NCI-H774 (cell line): ENCODE measurements around the gene TEX28.
"Not testable (repeated sequence)": the region's sequence is repeated elsewhere in the genome, so short reads cannot be mapped to it uniquely, and the experiment has no call there.

Experiments used
- DNase-seq: peaks from one replicate; lab custom pipeline; 2025; lab: John Stamatoyannopoulos, UW

Gene TEX28

GRCh38 chrX:154294791-154295574 is at the start of gene TEX28:
TEX28 (minus strand) TSS chrX:154295124; CDS start chrX:154292117, 3,007 bp downstream.
- no peak for DNase-seq

GRCh38 chrX:154343620-154344019 is 48.7 kb upstream of the TEX28 start:
- DNase-seq: not testable (repeated sequence)

- DNase-seq: not testable (repeated sequence)
Measured at GRCh38 chrX:154343063-154343462, 48.1 kb upstream of the TEX28 start.

- not testable (repeated sequence) for DNase-seq
Measured at GRCh38 chrX:154341399-154342298, 46.7 kb upstream of the TEX28 start.

- no peak for DNase-seq
Measured at GRCh38 chrX:154334496-154334895, 39.6 kb upstream of the TEX28 start.

GRCh38 chrX:154333837-154334271 is 38.9 kb upstream of the TEX28 start:
- no peak for DNase-seq

GRCh38 chrX:154333116-154333515 is 38.2 kb upstream of the TEX28 start:
- DNase-seq: no peak

GRCh38 chrX:154332561-154332960 is 37.6 kb upstream of the TEX28 start:
- no peak for DNase-seq

- DNase-seq: no peak
Measured at GRCh38 chrX:154329294-154329693, 34.4 kb upstream of the TEX28 start.

GRCh38 chrX:154328646-154329045 is 33.7 kb upstream of the TEX28 start:
- DNase-seq: no peak

- DNase-seq: no peak
Measured at GRCh38 chrX:154327038-154327820, 32.3 kb upstream of the TEX28 start.

GRCh38 chrX:154325541-154325940 is 30.6 kb upstream of the TEX28 start:
- no peak for DNase-seq

- DNase-seq: no peak
Measured at GRCh38 chrX:154323537-154323936, 28.6 kb upstream of the TEX28 start.

- DNase-seq: no peak
Measured at GRCh38 chrX:154322890-154323289, 28.0 kb upstream of the TEX28 start.

- DNase-seq: no peak
Measured at GRCh38 chrX:154321594-154321993, 26.7 kb upstream of the TEX28 start.

- no peak for DNase-seq
Measured at GRCh38 chrX:154321152-154321551, 26.2 kb upstream of the TEX28 start.

- DNase-seq: no peak
Measured at GRCh38 chrX:154320406-154320805, 25.5 kb upstream of the TEX28 start.

GRCh38 chrX:154317391-154317995 is 22.6 kb upstream of the TEX28 start:
- no peak for DNase-seq

- no peak for DNase-seq
Measured at GRCh38 chrX:154315416-154315815, 20.5 kb upstream of the TEX28 start.

- DNase-seq: no peak
Measured at GRCh38 chrX:154313147-154313546, 18.2 kb upstream of the TEX28 start.

GRCh38 chrX:154312116-154312515 is 17.2 kb upstream of the TEX28 start:
- DNase-seq: no peak
